ENCODE results near the gene MYOM1.
"Not testable (repeated sequence)": the region's sequence is repeated elsewhere in the genome, so short reads cannot be mapped to it uniquely, and the experiment has no call there.

MYOM1 gene

GRCh38 chr18:3055816-3056215 is 164.0 kb downstream of the MYOM1 start:
- no peak for DNase-seq (ENCODE audit: low read depth)

GRCh38 chr18:3055186-3055728 is 164.5 kb downstream of the MYOM1 start:
- DNase-seq (ENCODE audit: low read depth) = no peak

GRCh38 chr18:3054780-3055179 is 165.0 kb downstream of the MYOM1 start:
- DNase-seq (ENCODE audit: low read depth) = no peak

GRCh38 chr18:3054214-3054613 is 165.6 kb downstream of the MYOM1 start:
- DNase-seq (ENCODE audit: low read depth) = no peak

GRCh38 chr18:3053081-3053480 is 166.7 kb downstream of the MYOM1 start:
- no peak for DNase-seq (ENCODE audit: low read depth)

- DNase-seq (ENCODE audit: low read depth) = no peak
Measured at GRCh38 chr18:3052411-3052758, 167.4 kb downstream of the MYOM1 start.

GRCh38 chr18:3051718-3052410 is 167.9 kb downstream of the MYOM1 start:
- DNase-seq (ENCODE audit: low read depth) = no peak

GRCh38 chr18:3049897-3050454 is 169.8 kb downstream of the MYOM1 start:
- not testable (repeated sequence) for DNase-seq (ENCODE audit: low read depth)

GRCh38 chr18:3048820-3049349 is 170.9 kb downstream of the MYOM1 start:
- DNase-seq (ENCODE audit: low read depth) = no peak

- no peak for DNase-seq (ENCODE audit: low read depth)
Measured at GRCh38 chr18:3048121-3048520, 171.6 kb downstream of the MYOM1 start.

GRCh38 chr18:3046216-3046808 is 173.5 kb downstream of the MYOM1 start:
- DNase-seq (ENCODE audit: low read depth) = no peak

GRCh38 chr18:3044931-3045698 is 174.7 kb downstream of the MYOM1 start:
- DNase-seq (ENCODE audit: low read depth) = no peak

- no peak for DNase-seq (ENCODE audit: low read depth)
Measured at GRCh38 chr18:3042379-3042778, 177.4 kb downstream of the MYOM1 start.

GRCh38 chr18:3041843-3042242 is 177.9 kb downstream of the MYOM1 start:
- no peak for DNase-seq (ENCODE audit: low read depth)

GRCh38 chr18:3040881-3041280 is 178.9 kb downstream of the MYOM1 start:
- DNase-seq (ENCODE audit: low read depth) = no peak

- DNase-seq (ENCODE audit: low read depth) = no peak
Measured at GRCh38 chr18:3040173-3040572, 179.6 kb downstream of the MYOM1 start.

GRCh38 chr18:3037423-3037915 is 182.3 kb downstream of the MYOM1 start:
- DNase-seq (ENCODE audit: low read depth) = no peak

- no peak for DNase-seq (ENCODE audit: low read depth)
Measured at GRCh38 chr18:3036108-3036507, 183.7 kb downstream of the MYOM1 start.

GRCh38 chr18:3035635-3036034 is 184.1 kb downstream of the MYOM1 start:
- DNase-seq (ENCODE audit: low read depth) = no peak

- DNase-seq (ENCODE audit: low read depth) = no peak
Measured at GRCh38 chr18:3032721-3033120, 187.0 kb downstream of the MYOM1 start.

- DNase-seq (ENCODE audit: low read depth) = no peak
Measured at GRCh38 chr18:3029215-3029952, 190.4 kb downstream of the MYOM1 start.

- not testable (repeated sequence) for DNase-seq (ENCODE audit: low read depth)
Measured at GRCh38 chr18:3028115-3028514, 191.7 kb downstream of the MYOM1 start.
